ENCODE data around the gene PPIC.

- no peak for TF ChIP-seq CTCF (IDR thresholded peaks at IDR 0.05)
- no peak for TF ChIP-seq POLR2A (IDR thresholded peaks at IDR 0.05; ENCODE audit: low read depth)
Observed at GRCh38 chr5:123033157-123033671, 3.3 kb downstream of the PPIC start.

Data from esophagus muscularis mucosa (tissue), 3 donors.